ENCODE measurements around the gene LIFR.

DNA sequence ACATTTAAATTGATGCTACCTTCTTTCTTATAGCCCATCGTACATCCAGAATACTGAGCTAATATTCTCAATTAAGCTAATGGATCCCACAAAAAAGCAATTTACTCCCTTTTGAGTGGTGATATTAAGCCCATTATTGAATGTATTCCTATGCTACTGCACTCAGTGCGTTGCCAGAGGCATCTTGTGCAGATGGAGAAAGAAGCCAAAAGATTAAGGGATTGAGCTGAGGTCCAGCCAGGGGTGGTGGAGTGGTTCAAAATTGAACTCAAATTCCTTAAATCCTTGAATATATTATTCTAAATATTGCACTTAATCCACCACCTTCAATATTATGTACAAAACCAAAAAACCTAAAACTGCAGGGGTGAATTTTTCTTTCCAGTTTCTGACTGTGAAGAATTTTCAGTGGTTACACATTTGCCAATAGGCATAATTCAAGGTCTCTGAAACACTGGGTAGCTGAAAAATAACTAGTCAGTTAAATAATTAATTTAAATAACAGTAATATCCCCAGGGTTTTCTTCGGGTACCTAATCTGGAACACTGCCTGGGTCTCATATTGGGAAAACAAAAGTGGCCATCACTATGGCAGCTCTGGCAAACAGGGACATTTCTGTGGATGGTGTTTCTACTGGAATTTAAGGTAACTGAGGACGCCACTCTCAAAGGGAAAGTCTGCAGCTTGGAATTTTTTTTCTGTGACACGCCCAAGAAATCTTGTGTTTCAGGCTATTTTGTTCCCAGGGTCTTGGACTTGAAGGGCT lies 6.2 kb upstream of the LIFR start:
- no peak for TF ChIP-seq CTCF (IDR thresholded peaks at IDR 0.05)
- TF ChIP-seq POLR2AphosphoS2 (conservative IDR thresholded peaks at IDR 0.05; ENCODE audit: low read length): no peak
- TF ChIP-seq FOSB (CRISPR knock-in tag; IDR thresholded peaks at IDR 0.05): no peak
- TF ChIP-seq BHLHE40 (IDR thresholded peaks at IDR 0.05; ENCODE audit: low read depth, low read length): no peak
- no peak for TF ChIP-seq HDAC2 (IDR thresholded peaks at IDR 0.05)
- TF ChIP-seq CHD2 (IDR thresholded peaks at IDR 0.05; ENCODE audit: low read length, partially characterized antibody): no peak
- no peak for TF ChIP-seq ZFP36 (IDR thresholded peaks at IDR 0.05; ENCODE audit: borderline replicate concordance, partially characterized antibody)
- no peak for TF ChIP-seq NPAS2 (CRISPR knock-in tag; IDR thresholded peaks at IDR 0.05; ENCODE audit: borderline replicate concordance)
- TF ChIP-seq EP300 (IDR thresholded peaks at IDR 0.05): no peak
- TF ChIP-seq RAD21 (conservative IDR thresholded peaks at IDR 0.05 in 1 of 2, IDR thresholded peaks at IDR 0.05 in 1 of 2): no peak

Measured in A549 (cell line).